NK-92 (cell line): Measurements from ENCODE around the gene TXNRD1.

Experiments
- DNase-seq: peaks from one replicate; lab custom pipeline; 2025; ENCODE audit not compliant: unreplicated experiment; lab: John Stamatoyannopoulos, UW

Gene TXNRD1

DNA sequence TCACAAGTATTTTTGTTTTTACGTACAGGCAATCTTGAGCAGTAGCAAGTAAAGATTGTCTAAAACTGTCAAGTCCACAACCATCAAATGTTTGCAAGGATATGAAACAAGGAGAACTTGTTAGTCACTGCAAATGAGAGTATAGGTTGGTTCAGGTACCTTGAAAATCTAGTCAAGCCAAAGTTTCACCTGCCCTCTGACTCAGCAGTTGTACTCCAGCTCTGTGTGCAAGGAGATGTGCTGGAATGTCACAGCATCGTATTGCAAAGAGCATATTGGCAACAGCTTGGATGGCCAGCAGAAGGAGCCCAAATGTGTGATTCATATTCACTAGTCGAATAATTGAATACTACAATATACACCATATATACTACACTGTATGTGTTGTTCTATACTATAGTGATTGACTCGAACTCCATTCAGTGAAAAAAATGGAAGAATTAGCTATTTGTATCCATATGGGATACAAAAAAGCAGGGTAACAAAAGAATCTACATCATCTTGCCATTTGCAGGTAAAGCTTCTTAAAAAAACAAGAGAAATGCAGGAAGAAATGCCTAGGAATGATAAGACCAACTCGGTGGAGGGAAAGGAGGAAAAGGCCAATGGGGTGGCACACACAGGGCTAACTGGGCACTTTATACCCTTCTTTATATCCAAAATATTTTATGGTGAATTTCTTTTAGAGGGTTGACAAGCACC, 131.9 kb downstream of the TXNRD1 start:
- DNase-seq, result no peak

DNA sequence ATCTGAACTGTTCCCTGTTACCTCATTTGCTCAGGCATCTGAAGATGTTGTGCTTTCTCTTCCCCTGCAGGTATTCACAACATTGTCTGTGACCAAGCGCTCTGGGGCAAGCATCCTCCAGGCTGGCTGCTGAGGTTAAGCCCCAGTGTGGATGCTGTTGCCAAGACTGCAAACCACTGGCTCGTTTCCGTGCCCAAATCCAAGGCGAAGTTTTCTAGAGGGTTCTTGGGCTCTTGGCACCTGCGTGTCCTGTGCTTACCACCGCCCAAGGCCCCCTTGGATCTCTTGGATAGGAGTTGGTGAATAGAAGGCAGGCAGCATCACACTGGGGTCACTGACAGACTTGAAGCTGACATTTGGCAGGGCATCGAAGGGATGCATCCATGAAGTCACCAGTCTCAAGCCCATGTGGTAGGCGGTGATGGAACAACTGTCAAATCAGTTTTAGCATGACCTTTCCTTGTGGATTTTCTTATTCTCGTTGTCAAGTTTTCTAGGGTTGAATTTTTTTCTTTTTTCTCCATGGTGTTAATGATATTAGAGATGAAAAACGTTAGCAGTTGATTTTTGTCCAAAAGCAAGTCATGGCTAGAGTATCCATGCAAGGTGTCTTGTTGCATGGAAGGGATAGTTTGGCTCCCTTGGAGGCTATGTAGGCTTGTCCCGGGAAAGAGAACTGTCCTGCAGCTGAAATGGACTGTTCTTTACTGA, 132.9 kb downstream of the TXNRD1 start:
- DNase-seq, result no peak

DNA sequence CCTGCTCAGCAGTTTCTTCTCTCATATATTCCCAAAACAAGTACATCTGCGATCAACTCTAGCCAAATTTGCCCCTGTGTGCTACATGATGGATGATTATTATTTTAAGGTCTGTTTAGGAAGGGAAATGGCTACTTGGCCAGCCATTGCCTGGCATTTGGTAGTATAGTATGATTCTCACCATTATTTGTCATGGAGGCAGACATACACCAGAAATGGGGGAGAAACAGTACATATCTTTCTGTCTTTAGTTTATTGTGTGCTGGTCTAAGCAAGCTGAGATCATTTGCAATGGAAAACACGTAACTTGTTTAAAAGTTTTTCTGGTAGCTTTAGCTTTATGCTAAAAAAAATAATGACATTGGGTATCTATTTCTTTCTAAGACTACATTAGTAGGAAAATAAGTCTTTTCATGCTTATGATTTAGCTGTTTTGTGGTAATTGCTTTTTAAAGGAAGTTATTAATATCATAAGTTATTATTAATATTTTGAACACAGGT, 133.5 kb downstream of the TXNRD1 start:
- no peak for DNase-seq

- DNase-seq, result no peak
Measured at GRCh38 chr12:104350211-104351056, 134.9 kb downstream of the TXNRD1 start.

DNA sequence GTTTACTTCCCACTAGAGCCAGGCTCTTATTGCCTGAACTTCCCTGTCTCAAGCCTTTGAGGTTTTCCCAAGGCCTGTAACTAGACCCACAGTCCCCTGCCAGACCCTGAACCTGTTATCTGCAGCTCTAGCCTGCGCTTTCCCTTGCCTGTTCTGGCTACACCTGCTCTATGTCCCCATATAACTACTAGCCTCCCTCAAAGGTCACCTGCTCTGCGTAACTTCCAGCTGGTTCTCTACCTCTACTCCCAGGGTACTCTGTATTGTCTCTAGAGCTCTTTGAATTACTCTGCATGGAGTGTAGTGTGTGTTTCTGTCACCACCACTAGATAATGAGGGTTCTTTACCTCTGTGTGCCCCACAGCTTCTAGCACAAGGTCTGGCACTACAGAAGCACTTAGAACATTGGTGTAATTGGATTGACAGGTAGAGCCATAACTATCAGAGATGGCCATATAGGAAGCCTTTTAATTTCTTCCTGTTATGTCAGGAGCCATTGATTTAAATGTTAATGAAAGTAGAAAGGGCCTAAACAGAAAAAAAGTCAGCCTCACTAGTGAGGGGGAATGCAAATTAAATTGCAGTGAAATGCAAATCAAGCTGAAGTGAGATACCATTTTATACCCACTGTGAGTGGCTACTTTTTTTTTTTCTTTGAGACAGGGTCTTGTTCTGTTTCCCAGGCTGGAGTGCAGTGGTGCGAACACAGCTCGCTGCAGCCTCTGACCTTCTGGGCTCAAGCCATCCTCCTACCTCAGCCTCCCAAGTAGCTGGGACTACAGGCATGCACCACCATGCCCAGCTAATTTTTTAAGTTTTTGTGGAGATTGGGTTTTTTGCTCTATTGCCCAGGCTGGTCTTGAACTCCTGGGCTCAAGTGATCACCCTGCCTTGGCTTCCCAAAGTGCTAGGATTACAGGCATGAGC, 135.7 kb downstream of the TXNRD1 start:
- DNase-seq, result no peak

DNA sequence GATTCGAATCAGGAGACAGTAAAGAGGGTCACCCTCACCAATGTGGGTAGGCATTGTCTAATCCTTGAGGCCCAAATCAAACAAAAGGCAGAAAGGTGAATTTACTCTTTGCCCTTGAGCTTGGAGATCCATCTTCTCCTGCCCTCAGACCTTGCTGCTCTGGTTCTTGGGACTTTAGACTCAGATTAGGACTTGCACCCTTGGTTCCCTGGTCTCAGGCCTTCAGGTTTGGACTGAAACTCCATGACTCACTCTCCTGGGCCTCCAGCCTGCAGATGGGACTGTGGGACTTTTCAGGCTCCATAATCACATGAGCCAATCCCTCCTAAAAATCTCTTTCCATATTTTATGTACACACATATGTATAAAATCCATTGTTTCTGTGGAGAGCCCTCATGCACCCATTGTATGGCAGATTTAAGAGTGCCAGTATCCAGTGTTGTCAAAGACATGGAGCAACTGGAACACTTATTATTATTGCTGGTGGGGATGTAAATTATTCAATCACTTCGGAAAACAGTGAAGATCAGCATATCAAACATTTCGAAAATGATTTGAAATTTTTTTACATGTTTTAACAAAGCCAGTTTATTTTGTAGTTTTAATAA, 136.6 kb downstream of the TXNRD1 start:
- DNase-seq, result no peak

GRCh38 chr12:104353012-104353981, 137.7 kb downstream of the TXNRD1 start:
- no peak for DNase-seq

- no peak for DNase-seq
Measured at GRCh38 chr12:104354167-104354867, 138.7 kb downstream of the TXNRD1 start.

DNA sequence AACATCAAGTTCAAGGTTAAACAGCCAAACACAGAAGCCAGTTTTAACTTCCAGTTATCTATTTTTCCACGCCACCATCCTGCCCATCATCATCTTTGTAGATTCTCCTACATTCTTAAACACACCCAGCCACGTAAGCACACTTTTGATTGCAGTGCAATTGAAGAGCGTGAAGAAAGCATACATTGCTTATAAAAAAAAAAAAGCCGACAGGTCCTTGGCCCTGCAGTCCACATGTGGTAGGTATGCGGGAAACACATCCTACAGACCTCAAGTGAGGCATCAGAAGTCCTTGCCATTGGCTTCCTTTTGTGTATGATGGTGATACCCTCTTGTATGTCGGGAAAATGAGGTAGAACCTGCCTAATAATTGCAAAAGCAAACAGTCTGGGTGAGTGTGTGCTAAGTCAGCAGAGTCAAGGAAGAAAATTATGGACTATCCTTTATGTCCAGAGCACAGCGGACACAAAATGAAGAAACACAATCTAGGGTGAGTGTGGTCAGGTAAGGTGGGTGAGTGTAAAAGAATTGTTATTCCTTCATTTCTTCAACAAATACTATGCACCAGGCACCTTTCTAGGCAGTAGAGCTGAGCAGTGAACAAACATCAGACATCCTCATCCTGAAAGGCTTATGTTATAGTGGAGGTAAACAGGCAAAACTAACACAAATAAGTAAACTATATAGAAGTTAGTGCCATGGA, 139.4 kb downstream of the TXNRD1 start:
- no peak for DNase-seq

DNA sequence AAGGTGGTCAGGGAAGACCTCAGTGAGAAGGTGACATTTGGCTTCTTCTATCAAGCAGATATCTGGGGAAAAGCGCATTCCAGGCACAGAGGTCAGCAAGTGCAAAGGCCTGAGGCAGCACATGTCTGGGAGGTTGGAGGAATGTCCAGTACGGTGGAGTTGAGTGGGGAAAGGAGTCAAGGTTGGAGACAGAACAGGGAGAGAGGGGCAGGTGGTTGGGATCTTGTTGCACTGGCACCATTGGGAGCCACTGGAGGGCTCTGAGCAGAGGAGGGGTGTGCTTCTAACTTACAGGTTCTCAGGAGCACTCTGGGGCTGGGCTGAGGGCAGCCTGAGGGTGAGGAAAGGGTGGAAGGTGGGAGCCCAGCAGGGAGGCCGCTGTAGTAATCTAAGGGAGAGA, 140.1 kb downstream of the TXNRD1 start:
- no peak for DNase-seq

- DNase-seq, result no peak
Measured at GRCh38 chr12:104356231-104357115, 140.9 kb downstream of the TXNRD1 start.

GRCh38 chr12:104357421-104357952, 141.9 kb downstream of the TXNRD1 start:
- DNase-seq, result no peak

DNA sequence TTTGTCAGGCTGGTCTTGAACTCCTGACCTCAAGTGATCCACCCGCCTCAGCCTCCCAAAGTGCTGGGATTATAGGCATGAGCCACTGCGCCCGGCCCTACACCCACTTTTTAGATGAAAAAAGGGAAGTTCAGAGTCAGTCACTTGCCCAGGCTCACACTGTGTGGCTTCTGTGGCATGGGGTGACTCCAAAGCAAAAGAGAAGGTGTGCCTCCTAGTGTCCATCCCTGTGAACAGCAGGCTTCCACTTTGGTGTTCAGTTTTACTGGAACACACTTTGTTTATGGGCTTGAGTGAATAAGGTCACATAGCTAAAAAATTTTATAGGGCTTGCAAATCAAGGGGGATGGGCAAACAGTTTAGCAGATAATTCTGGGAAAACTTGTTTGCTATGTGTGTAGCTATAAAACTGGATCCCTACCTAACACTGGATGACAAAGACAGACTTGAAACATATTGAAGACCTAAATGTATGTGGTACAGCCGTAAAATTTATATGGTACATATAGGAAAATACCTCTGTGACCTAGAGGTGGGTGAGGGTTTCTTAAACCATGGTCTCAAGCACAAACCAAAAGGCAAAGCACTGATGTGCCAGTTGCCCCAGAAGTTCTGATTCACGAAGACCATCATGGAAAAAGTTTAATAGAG, 142.9 kb downstream of the TXNRD1 start:
- DNase-seq, result no peak

DNA sequence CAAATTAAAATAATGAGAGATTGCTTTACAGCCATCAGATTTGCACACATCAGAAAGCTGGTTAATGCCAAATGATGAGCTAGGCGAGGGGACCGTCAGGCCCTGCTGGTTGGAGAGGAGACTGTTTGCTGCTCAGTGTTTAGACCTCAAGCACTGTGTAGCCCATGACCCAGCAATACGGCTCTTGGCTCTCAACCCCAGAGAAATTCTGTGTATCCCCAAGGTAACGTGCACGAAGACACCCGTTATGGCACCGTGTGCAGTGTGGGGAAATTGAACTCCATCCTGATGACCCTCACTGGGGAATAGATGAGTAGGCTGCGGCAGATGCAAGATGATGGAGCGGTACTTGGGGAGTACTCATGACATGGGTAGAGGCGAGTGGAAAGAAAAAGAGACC, 143.6 kb downstream of the TXNRD1 start:
- DNase-seq, result no peak

GRCh38 chr12:104360157-104360556, 144.6 kb downstream of the TXNRD1 start:
- DNase-seq, result no peak
